AG04450 (cell line): ENCODE results near the gene GTPBP3. TPM values are rescaled to one million over a fixed set of nuclear protein-coding genes. Genes with fewer than 3 reads are reported as not detected.
A peak's percentile ranks its signal among the peaks of the same experiment; 100 is the strongest.

Experiments
- CTCF ChIA-PET: fragments of 300-600, 350-600 bp; formaldehyde crosslinking; extraction: SDS; loops from one replicate; lab custom pipeline; 2022; ENCODE audit warnings: antibody characterized with exemption, inconsistent platforms; lab: Charles Lee
- POLR2A ChIA-PET: fragments of 350-600 bp; formaldehyde crosslinking; extraction: SDS; loops from one replicate; lab custom pipeline; 2021; ENCODE audit warnings: antibody characterized with exemption, inconsistent platforms; lab: Yijun Ruan, JAX
- DNase-seq: peaks from one replicate; pipeline ENCODE4 v3.0.0-alpha.2; 2011; ENCODE audit warnings: low read depth, low spot score
- H3K27ac ChIP-seq: one replicate; pipeline ENCODE4 v1.5.1; 2012; ENCODE audit warnings: low read depth, low read length, control low read depth
- H3K27me3 ChIP-seq: one replicate; pipeline ENCODE4 v1.6.0; 2012; ENCODE audit warnings: low read length; ENCODE audit not compliant: control insufficient read depth, insufficient read depth
- H3K4me3 ChIP-seq: 2 replicates; pipeline ENCODE4 v1.5.1; 2011; ENCODE audit warnings: mild to moderate bottlenecking, low read depth, low read length, control low read depth
- H3K9me3 ChIP-seq: 2 replicates; pipeline ENCODE4 v1.5.1; 2012; ENCODE audit warnings: low read length; ENCODE audit not compliant: control insufficient read depth, insufficient read depth
- polyA plus RNA-seq: library from polyadenylated mRNA; depleted of rRNA; stranded (reverse); fragments of >200 nt; gene quantifications from 2 replicates; pipeline ENCODE4 v1.2.3, GENCODE V29; 2011; rRNA removed
- TF ChIP-seq, protein P1 (sequence below): IDR thresholded peaks from 2 replicates; pipeline ENCODE4 v1.5.1; 2011; ENCODE audit warnings: low read depth, low read length, control low read depth, inconsistent platforms

The GTPBP3 gene
- polyA plus RNA-seq, 1 experiment, result 4.7 TPM

DNA sequence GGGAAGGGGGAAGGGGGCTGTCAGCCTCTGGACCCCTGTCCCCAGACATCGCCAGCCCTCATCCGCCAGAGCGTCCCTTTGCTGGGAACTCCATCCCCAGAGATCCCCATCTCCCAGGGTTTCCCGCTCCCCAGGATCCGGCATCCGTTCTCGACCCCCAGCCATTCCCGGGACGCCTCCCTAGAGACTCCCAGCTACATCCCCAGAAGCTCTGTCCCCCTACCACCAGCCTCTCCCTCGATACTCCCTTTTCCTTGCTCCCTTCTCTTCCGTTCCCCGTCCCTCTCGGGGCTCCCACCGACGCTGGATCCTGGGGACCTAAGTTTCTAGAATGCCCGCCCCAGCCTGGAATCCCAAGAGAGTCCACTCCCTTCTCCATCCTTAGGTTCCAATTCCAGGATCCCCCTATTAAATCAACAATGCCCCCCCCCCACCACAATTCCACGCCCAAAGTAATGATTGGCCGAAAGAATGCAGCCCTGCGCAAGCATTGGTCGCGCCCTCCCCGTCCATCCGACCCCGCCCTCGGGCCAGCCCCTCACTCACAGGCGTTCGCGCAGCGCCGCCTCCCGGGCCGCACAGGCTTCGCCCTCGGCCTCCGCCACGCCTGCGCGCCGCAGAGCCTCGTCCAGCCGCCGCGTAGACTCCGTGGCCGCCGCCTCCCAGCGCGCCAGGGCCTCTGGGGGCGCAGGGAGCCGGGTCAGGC is 53.5 kb downstream of the GTPBP3 start:
- TF ChIP-seq, protein P1, sequence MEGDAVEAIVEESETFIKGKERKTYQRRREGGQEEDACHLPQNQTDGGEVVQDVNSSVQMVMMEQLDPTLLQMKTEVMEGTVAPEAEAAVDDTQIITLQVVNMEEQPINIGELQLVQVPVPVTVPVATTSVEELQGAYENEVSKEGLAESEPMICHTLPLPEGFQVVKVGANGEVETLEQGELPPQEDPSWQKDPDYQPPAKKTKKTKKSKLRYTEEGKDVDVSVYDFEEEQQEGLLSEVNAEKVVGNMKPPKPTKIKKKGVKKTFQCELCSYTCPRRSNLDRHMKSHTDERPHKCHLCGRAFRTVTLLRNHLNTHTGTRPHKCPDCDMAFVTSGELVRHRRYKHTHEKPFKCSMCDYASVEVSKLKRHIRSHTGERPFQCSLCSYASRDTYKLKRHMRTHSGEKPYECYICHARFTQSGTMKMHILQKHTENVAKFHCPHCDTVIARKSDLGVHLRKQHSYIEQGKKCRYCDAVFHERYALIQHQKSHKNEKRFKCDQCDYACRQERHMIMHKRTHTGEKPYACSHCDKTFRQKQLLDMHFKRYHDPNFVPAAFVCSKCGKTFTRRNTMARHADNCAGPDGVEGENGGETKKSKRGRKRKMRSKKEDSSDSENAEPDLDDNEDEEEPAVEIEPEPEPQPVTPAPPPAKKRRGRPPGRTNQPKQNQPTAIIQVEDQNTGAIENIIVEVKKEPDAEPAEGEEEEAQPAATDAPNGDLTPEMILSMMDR, result peak; percentile 56
- DNase-seq, result peak; percentile 72
- CTCF ChIA-PET, result interaction anchor here (0.5 to 7.4 kb wide), 8 partner anchors 15 to 376 kb away, joined by 3 to 87 read pairs (median 3); partner anchors contain the start of genes BST2, MRPL34 and MVB12A
- Histone ChIP-seq H3K27me3 (peaks cover 14% of the 10 kb centered on the region), H3K27ac (no peak overlapping the region), H3K9me3 (peaks cover 5% of the 10 kb centered on the region; the same call in 1 of the 2 replicates), H3K4me3 (peak overlapping the region; percentile 67)
- POLR2A ChIA-PET, result no interaction called here

DNA sequence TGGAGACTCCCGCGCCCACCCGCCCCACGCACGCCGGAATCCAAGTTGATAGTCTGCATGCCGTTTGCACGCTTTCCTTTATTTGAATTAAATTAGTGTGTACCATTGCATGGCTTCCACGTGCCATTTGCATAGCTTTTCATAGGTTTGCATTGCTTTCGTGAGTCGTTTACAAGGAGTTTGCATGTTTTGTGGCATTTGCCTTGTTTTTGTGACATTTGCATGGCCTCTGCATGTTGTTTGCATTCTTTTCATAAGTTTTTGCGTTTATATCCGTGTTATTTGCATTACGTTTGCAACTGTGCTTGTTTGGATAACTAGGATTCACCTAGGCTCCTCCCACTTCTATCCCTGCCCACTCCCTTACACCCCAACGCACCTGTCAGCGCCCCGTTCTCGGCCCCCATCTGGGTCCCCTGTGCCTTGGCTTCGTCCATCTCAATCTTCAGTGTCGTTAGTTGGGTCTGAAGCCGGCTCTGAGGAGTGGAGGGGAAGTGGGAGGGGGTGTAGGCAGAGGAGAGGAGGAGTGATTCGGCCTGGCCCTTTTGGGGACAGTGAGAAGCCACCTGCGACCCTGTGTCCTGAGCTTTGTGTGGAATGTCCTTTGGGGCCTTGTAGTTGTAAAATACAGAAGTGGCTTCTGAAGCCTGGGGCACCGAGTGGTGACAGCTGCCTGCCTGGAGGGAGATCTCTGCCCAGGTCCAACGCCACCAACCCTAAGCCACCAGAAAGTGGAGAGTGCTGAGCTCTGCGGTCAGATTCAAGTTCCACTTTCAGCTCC is 54.2 kb downstream of the GTPBP3 start:
- peak overlapping the region; percentile 53 for H3K4me3 ChIP-seq
- DNase-seq, result no peak
- no peak overlapping the region for H3K27ac ChIP-seq
- TF ChIP-seq, protein P1, result no peak
- H3K9me3 ChIP-seq, result peaks cover 5% of the 10 kb centered on the region; the same call in 1 of the 2 replicates
- ChIA-PET POLR2A (interaction anchor here (0.7 kb wide), 1 partner anchor 22 kb away, joined by 3 read pairs; no protein-coding TSS in a partner anchor), CTCF (interaction anchor here (0.5 to 7.4 kb wide), 8 partner anchors 12 to 99 kb away, joined by 3 to 87 read pairs (median 3); partner anchors contain the start of gene MVB12A)
- peaks cover 14% of the 10 kb centered on the region for H3K27me3 ChIP-seq

Other genes with a start within 250 kb of the GTPBP3 start
- 21.1 and 25.1 TPM in 2 replicates for gene USE1, start 122.2 kb upstream of the GTPBP3 start, polyA plus RNA-seq
- 4.6 and 6.7 TPM in 2 replicates for gene OCEL1, start 111.3 kb upstream of the GTPBP3 start, polyA plus RNA-seq
- 16.3 and 18.9 TPM in 2 replicates for gene NR2F6, start 91.6 kb upstream of the GTPBP3 start, polyA plus RNA-seq
- gene USHBP1, start 72.8 kb upstream of the GTPBP3 start, polyA plus RNA-seq, result not detected in 2 replicates
- 92.0 and 98.6 TPM in 2 replicates for gene BABAM1, start 70.1 kb upstream of the GTPBP3 start, polyA plus RNA-seq
- 0.33 and 0.36 TPM in 2 replicates for gene ANKLE1, start 55.7 kb upstream of the GTPBP3 start, polyA plus RNA-seq
- gene ABHD8, start 34.1 kb upstream of the GTPBP3 start, polyA plus RNA-seq, result 6.1 and 8.6 TPM in 2 replicates
- gene MRPL34, start 31.7 kb upstream of the GTPBP3 start, polyA plus RNA-seq, result 23.2 and 24.3 TPM in 2 replicates
- gene DDA1, start 28.0 kb upstream of the GTPBP3 start, polyA plus RNA-seq, result 38.7 and 40.7 TPM in 2 replicates
- gene ANO8, start 2.7 kb upstream of the GTPBP3 start, polyA plus RNA-seq, result 1.8 and 2.0 TPM in 2 replicates
- not detected in 2 replicates for gene PLVAP, start 39.8 kb downstream of the GTPBP3 start, polyA plus RNA-seq
- gene CCDC194, start 56.6 kb downstream of the GTPBP3 start, polyA plus RNA-seq, result not detected in 2 replicates
- gene BST2, start 68.1 kb downstream of the GTPBP3 start, polyA plus RNA-seq, result 1.9 and 2.8 TPM in 2 replicates
- gene MVB12A, start 82.5 kb downstream of the GTPBP3 start, polyA plus RNA-seq, result 22.5 and 30.1 TPM in 2 replicates
- gene TMEM221, start 111.1 kb downstream of the GTPBP3 start, polyA plus RNA-seq, result 0.05 and 0.07 TPM in 2 replicates
- gene NXNL1, start 123.4 kb downstream of the GTPBP3 start, polyA plus RNA-seq, result not detected in 2 replicates
- 8.3 and 9.4 TPM in 2 replicates for gene SLC27A1, start 133.0 kb downstream of the GTPBP3 start, polyA plus RNA-seq
- 40.5 and 60.8 TPM in 2 replicates for gene PGLS, start 174.1 kb downstream of the GTPBP3 start, polyA plus RNA-seq
- 89.0 and 102 TPM in 2 replicates for gene COLGALT1, start 218.1 kb downstream of the GTPBP3 start, polyA plus RNA-seq